GM12878 (cell line): ENCODE data around the gene TYROBP. TPM values are rescaled to one million over a fixed set of nuclear protein-coding genes. Genes with fewer than 3 reads are reported as not detected.

Source experiments
- ATAC-seq: fragments of 200-7000 bp; cut with Tn5 transposase; 3 replicates; pipeline ENCODE4 v1.9.1; 2020; ENCODE audit warnings: mild to moderate bottlenecking, moderate library complexity
- BruUV-seq: library from RNA; stranded (reverse); fragments of 400-500 nt; replicated peaks from 2 replicates; lab custom pipeline; 2021; lab: Mats Ljungman, UMichigan
- CTCF ChIA-PET: fragments of 300-600 bp; sonication (Branson Sonifier 250); formaldehyde crosslinking; extraction: SDS; loops from one replicate; lab custom pipeline; 2021; ENCODE audit warnings: inconsistent platforms; lab: Yijun Ruan, JAX
- POLR2A ChIA-PET: fragments of 350-600 bp; formaldehyde crosslinking; extraction: SDS; loops from one replicate; lab custom pipeline; 2021; ENCODE audit warnings: inconsistent platforms; lab: Charles Lee
- RAD21 ChIA-PET: fragments of 300-600 bp; sonication (Branson Sonifier 250); formaldehyde crosslinking; loops from one replicate; lab custom pipeline; 2023; ENCODE audit warnings: antibody characterized with exemption; ENCODE audit not compliant: unreplicated experiment; lab: Charles Lee
- SMC1A ChIA-PET: fragments of 300-600 bp; sonication (Branson Sonifier 250); formaldehyde crosslinking; loops from one replicate; lab custom pipeline; 2023; ENCODE audit not compliant: unreplicated experiment, uncharacterized antibody; lab: Charles Lee
- DNase-seq: peaks from one replicate; pipeline ENCODE4 v3.0.0-alpha.2; 2011; ENCODE audit warnings: low read depth, low spot score
- FAIRE-seq: peaks from 3 replicates; lab custom pipeline; 2011; peaks lifted over from hg19 to GRCh38; lab: Jason Lieb, UNC
- H2AFZ ChIP-seq: 2 replicates; pipeline ENCODE4 v1.6.0; 2011; ENCODE audit warnings: low read depth, low read length, control low read depth; ENCODE audit not compliant: control insufficient read depth
- H3K27ac ChIP-seq: 2 replicates; pipeline ENCODE4 v1.5.1; 2011; ENCODE audit warnings: control low read depth; ENCODE audit not compliant: control insufficient read depth, insufficient read depth
- H3K27me3 ChIP-seq, 2 experiments: replicated peaks in 1 of 2; 2 replicates each; pipeline versions ENCODE4 v1.6.0 to v1.6.1; 2011; ENCODE audit warnings: low read length in 1 of 2; ENCODE audit not compliant: control insufficient read depth in 2 of 2, insufficient read depth in 2 of 2
- H3K36me3 ChIP-seq, 2 experiments: 2 replicates each; pipeline ENCODE4 v1.5.1; 2011; ENCODE audit warnings: low read length in 1 of 2; ENCODE audit not compliant: control insufficient read depth in 2 of 2, insufficient read depth in 2 of 2
- H3K4me1 ChIP-seq: 2 replicates; pipeline ENCODE4 v1.6.1; 2011; ENCODE audit warnings: mild to moderate bottlenecking, low read length, moderate library complexity, mixed read lengths; ENCODE audit not compliant: control insufficient read depth, insufficient read depth
- H3K4me2 ChIP-seq: 2 replicates; pipeline ENCODE4 v1.6.0; 2011; ENCODE audit warnings: control low read depth; ENCODE audit not compliant: control insufficient read depth, insufficient read depth
- H3K4me3 ChIP-seq: fragments of 200-600 bp; sonication (generic); 2 replicates; pipeline ENCODE4 v1.5.1; 2016
- H3K79me2 ChIP-seq: 2 replicates; pipeline ENCODE4 v1.6.0; 2011; ENCODE audit warnings: low read length; ENCODE audit not compliant: control insufficient read depth, insufficient read depth
- H3K9ac ChIP-seq: 2 replicates; pipeline ENCODE4 v1.8.0; 2011; ENCODE audit warnings: low read length, control low read depth, mixed read lengths; ENCODE audit not compliant: control insufficient read depth, insufficient read depth
- H3K9me3 ChIP-seq: replicated peaks from 3 replicates; pipeline ENCODE4 v1.5.1; 2011; ENCODE audit warnings: mild to moderate bottlenecking, low read length; ENCODE audit not compliant: control insufficient read depth, insufficient read depth
- H4K20me1 ChIP-seq: 2 replicates; pipeline ENCODE4 v1.6.0; 2011; ENCODE audit not compliant: control insufficient read depth, insufficient read depth
- BRCA1 ChIP-seq: IDR thresholded peaks from 2 replicates; pipeline ENCODE4 v1.6.1; 2011; ENCODE audit warnings: low read depth, low read length, improper control_type of control experiment
- CREB1 ChIP-seq: IDR thresholded peaks from 2 replicates; pipeline ENCODE4 v1.6.1; 2012; ENCODE audit warnings: low read depth, mild to moderate bottlenecking, inconsistent platforms
- NBN ChIP-seq: fragments of 450-650 bp; IDR thresholded peaks from 2 replicates; pipeline ENCODE4 v1.6.1; 2016
- POU2F2 ChIP-seq: IDR thresholded peaks from 3 replicates; pipeline ENCODE4 v1.6.1; 2011; ENCODE audit warnings: low read depth, mild to moderate bottlenecking, low read length, borderline replicate concordance
- RUNX3 ChIP-seq: IDR thresholded peaks from 2 replicates; pipeline ENCODE4 v1.6.1; 2012; ENCODE audit warnings: low read length, inconsistent platforms
- TBL1XR1 ChIP-seq: IDR thresholded peaks from 2 replicates; pipeline ENCODE4 v1.6.1; 2012; ENCODE audit warnings: low read depth, low read length, improper control_type of control experiment
- WRNIP1 ChIP-seq: IDR thresholded peaks from 2 replicates; pipeline ENCODE4 v1.6.1; 2011; ENCODE audit warnings: low read depth, low read length, improper control_type of control experiment, borderline replicate concordance
- WGBS: methylation state at CpG from one replicate; pipeline ENCODE4 v1.1.6; 2016; ENCODE audit warnings: low lambda C conversion rate; ENCODE audit not compliant: insufficient replicate concordance, insufficient coverage; ENCODE audit errors: missing lambda C conversion rate; 5-methylcytosine and 5-hydroxymethylcytosine counted together
- in situ Hi-C: fragments of 300-500 bp; cut with MboI; formaldehyde crosslinking; loops from 9 replicates; pipeline ENCODE4 v1.14.3; 2018; ENCODE audit warnings: mixed read lengths
- intact Hi-C: fragments of 100-400 bp; cut with micrococcal nuclease; formaldehyde crosslinking; loops from one replicate; pipeline ENCODE4 v1.14.2; 2022; ENCODE audit not compliant: unreplicated experiment
- polyA plus RNA-seq, 11 experiments: library from polyadenylated mRNA; depleted of rRNA in 4 of 11; unstranded in 6 of 11; stranded (reverse) in 5 of 11; fragments of >200 nt; fragmentation: Nextera tagmentation in 4 of 11; fragmentation: Illumina TruSeq in 1 of 11; extraction: Ambion mirVana in 4 of 11; extraction: Trizol in 1 of 11; gene quantifications; 1 replicate in 1 of 11; 2 replicates in 10 of 11; pipeline versions ENCODE4 v1.2.1 to v1.2.3, GENCODE V29; 2011 to 2016; ENCODE audit warnings: inconsistent platforms in 2 of 11, missing spikeins in 2 of 11, low read depth in 1 of 11
- total RNA-seq, 4 experiments: library from RNA; depleted of rRNA in 3 of 4; stranded (reverse); fragments of >200 nt in 3 of 4; fragmentation: Illumina TruSeq in 1 of 4; extraction: Trizol in 1 of 4; gene quantifications; 2 replicates each; pipeline versions ENCODE4 v1.2.1 to v1.2.3, GENCODE V29; 2013 to 2021
- TF ChIP-seq, protein P1 (sequence below), 3 experiments: IDR thresholded peaks in 2 of 3; conservative IDR thresholded peaks in 1 of 3; 2 replicates each; pipeline ENCODE4 v1.5.1; 2011; ENCODE audit warnings: low read depth in 3 of 3, low read length in 3 of 3, mild to moderate bottlenecking in 3 of 3, control low read depth in 2 of 3, moderate library complexity in 2 of 3, inconsistent platforms in 1 of 3, mixed read lengths in 1 of 3; ENCODE audit not compliant: control insufficient read depth in 2 of 3, insufficient read depth in 1 of 3; ENCODE audit errors: extremely low read depth in 1 of 3

The TYROBP gene
- total and polyA plus RNA-seq, 10 of the 15 experiments (the other 5 are each of a cell fraction or from before 2014, with no cell fraction given), result 0.33 to 2.4 (median 0.58) TPM; not detected in 2

DNA sequence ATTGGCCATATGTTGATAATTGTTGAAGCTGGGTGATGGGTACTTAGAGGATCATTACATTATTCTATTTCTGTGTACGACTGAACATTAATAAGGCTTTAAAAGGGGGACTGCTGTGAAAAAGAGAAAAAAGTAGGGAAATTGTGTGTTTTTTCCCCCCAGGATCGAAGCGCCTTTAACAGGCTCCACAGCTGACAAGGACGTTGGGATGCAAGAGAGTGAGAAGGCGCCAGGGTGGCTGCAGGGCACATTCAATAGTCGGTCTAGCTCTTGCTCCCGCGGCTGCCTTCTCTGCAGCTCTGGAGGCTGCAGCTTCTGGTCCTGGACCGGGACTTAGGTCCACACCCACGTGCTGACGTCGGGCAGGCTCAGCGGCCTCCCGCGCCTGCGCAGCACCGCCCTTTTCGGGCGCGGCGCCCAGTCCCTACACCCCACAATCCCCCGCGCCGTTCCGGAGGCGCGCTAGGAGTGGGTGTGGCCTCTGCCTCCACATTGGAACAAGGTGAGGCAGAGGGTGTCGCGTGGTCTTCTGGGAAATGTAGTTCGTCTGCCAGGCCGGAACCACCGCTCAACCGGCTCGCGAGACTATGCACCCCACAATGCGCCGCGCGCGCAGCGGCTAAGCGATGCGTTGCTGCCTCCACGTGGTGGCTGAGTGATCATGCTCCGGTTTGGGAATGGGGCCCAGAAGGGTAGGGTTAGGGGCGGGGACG lies 23.2 kb upstream of the TYROBP start (continued):
- TF ChIP-seq NBN (peak; percentile 77), WRNIP1 (no peak)

DNA sequence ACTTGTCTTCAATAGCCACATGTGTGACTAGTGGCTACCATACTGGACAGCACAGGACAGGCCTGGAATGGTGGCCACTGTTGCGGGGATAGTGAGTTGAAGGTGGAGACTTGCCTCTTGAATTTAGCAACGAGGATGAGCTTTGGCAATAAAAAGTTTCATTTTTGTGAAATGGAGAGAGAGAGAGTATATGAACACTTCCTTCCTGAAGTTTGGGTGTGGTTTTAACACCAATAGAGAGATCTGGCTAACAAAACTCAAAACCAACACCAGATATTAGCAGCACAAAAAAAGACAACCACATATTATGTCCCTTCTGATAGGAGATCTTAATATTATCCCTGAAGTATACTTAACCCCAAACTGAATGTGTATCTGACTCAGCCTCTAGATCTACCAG lies 21.8 kb upstream of the TYROBP start:
- ATAC-seq (no peak), DNase-seq (no peak), FAIRE-seq (no peak)
- peak overlapping the region; percentile 79 for H2AFZ ChIP-seq
- TF ChIP-seq CREB1 (no peak), BRCA1 (no peak), RUNX3 (peak; percentile 54; the same call in 1 of the 2 replicates), POU2F2 (no peak), TBL1XR1 (no peak)
- TF ChIP-seq, protein P1, sequence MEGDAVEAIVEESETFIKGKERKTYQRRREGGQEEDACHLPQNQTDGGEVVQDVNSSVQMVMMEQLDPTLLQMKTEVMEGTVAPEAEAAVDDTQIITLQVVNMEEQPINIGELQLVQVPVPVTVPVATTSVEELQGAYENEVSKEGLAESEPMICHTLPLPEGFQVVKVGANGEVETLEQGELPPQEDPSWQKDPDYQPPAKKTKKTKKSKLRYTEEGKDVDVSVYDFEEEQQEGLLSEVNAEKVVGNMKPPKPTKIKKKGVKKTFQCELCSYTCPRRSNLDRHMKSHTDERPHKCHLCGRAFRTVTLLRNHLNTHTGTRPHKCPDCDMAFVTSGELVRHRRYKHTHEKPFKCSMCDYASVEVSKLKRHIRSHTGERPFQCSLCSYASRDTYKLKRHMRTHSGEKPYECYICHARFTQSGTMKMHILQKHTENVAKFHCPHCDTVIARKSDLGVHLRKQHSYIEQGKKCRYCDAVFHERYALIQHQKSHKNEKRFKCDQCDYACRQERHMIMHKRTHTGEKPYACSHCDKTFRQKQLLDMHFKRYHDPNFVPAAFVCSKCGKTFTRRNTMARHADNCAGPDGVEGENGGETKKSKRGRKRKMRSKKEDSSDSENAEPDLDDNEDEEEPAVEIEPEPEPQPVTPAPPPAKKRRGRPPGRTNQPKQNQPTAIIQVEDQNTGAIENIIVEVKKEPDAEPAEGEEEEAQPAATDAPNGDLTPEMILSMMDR (IDR thresholded peaks at IDR 0.05 in 2 of 3, conservative IDR thresholded peaks at IDR 0.05 in 1 of 3; ENCODE audit: control insufficient read depth in 2 of 3, extremely low read depth in 1 of 3, insufficient read depth in 1 of 3, low read depth in 3 of 3, low read length in 3 of 3), result no peak
- H3K36me3 ChIP-seq, result no peaks in the 10 kb centered on the region
- H3K27ac ChIP-seq, result peak overlapping the region; percentile 63
- no peaks in the 10 kb centered on the region for H3K27me3 ChIP-seq
- no peaks in the 10 kb centered on the region for H4K20me1 ChIP-seq
- 0% methylated on average over 2 of the region's 2 CpGs for WGBS
- no TSS peak for BruUV-seq
- peaks cover 15% of the 10 kb centered on the region for H3K4me1 ChIP-seq
- H3K4me3 ChIP-seq, result no peak overlapping the region
- peak overlapping the region; percentile 72 for H3K4me2 ChIP-seq
- intact Hi-C loops (loop anchor here (2.0 to 5.0 kb wide), 2 partner anchors 181 to 383 kb away; partner anchors contain the start of genes LIN37 and TMEM147), in situ Hi-C loops (loop anchor here (5.0 kb wide), 1 partner anchor 43 kb away; no protein-coding TSS in a partner anchor)
- ChIA-PET POLR2A (interaction anchor here (0.6 to 4.3 kb wide), 11 partner anchors 16 to 233 kb away, joined by 3 to 48 read pairs (median 4); partner anchors contain the start of genes NFKBID, PSENEN and U2AF1L4), CTCF (interaction anchor here (1.4 to 7.0 kb wide), 4 partner anchors 13 to 47 kb away, joined by 3 to 145 read pairs (median 8); no protein-coding TSS in a partner anchor), RAD21 (interaction anchor here (1.0 to 3.8 kb wide), 9 partner anchors 14 to 217 kb away, joined by 3 to 37 read pairs (median 5); partner anchors contain the start of gene NFKBID), SMC1A (interaction anchor here (0.7 to 4.5 kb wide), 9 partner anchors 15 to 235 kb away, joined by 3 to 90 read pairs (median 6); no protein-coding TSS in a partner anchor)
- no peaks in the 10 kb centered on the region for H3K79me2 ChIP-seq
- H3K9ac ChIP-seq, result 0 out of 2 replicates have a peak overlapping the region, but pooled peaks have one; percentile 1
- peaks cover 5% of the 10 kb centered on the region; the same call in 2 of the 3 replicates for H3K9me3 ChIP-seq
